Hepatocyte (in vitro differentiated cells): Measurements from ENCODE around the gene FYTTD1. TPM values are rescaled to one million over a fixed set of nuclear protein-coding genes. Genes with fewer than 3 reads are reported as not detected.
A peak's percentile ranks its signal among the peaks of the same experiment; 100 is the strongest.

ENCODE experiments used
- DNase-seq: peaks from one replicate; pipeline ENCODE4 v3.0.0-alpha.2; 2016; ENCODE audit warnings: low spot score
- H2AFZ ChIP-seq: fragments of 200-600 bp; sonication (generic); 2 replicates; pipeline ENCODE4 v1.6.0; 2016; ENCODE audit warnings: antibody characterized with exemption, mild to moderate bottlenecking
- H3K27ac ChIP-seq: fragments of 200-600 bp; sonication (generic); 2 replicates; pipeline ENCODE4 v1.5.1; 2016; ENCODE audit warnings: mild to moderate bottlenecking
- H3K27me3 ChIP-seq: fragments of 200-600 bp; sonication (generic); 2 replicates; pipeline ENCODE4 v1.6.1; 2016
- H3K36me3 ChIP-seq: fragments of 200-600 bp; sonication (generic); replicated peaks from 2 replicates; pipeline ENCODE4 v1.5.1; 2016; ENCODE audit warnings: low read depth; ENCODE audit not compliant: insufficient read depth
- H3K4me1 ChIP-seq: fragments of 200-600 bp; sonication (generic); 2 replicates; pipeline ENCODE4 v1.5.1; 2016; ENCODE audit warnings: mild to moderate bottlenecking, moderate library complexity; ENCODE audit not compliant: insufficient read depth
- H3K4me2 ChIP-seq: fragments of 200-600 bp; sonication (generic); 2 replicates; pipeline ENCODE4 v1.6.0; 2016
- H3K4me3 ChIP-seq: fragments of 200-600 bp; sonication (generic); 2 replicates; pipeline ENCODE4 v1.5.1; 2016; ENCODE audit warnings: mild to moderate bottlenecking
- H3K79me2 ChIP-seq: fragments of 200-600 bp; sonication (generic); 2 replicates; pipeline ENCODE4 v1.6.0; 2017; ENCODE audit warnings: mild to moderate bottlenecking
- H3K9me2 ChIP-seq: fragments of 200-600 bp; sonication (generic); replicated peaks from 2 replicates; pipeline ENCODE4 v1.6.0; 2017; ENCODE audit warnings: mild to moderate bottlenecking; ENCODE audit not compliant: insufficient read depth
- H3K9me3 ChIP-seq: fragments of 200-600 bp; sonication (generic); 2 replicates; pipeline ENCODE4 v1.5.1; 2016; ENCODE audit warnings: low read depth, mild to moderate bottlenecking
- H4K20me1 ChIP-seq: fragments of 200-600 bp; sonication (generic); 2 replicates; pipeline ENCODE4 v1.6.0; 2016; ENCODE audit warnings: mild to moderate bottlenecking; ENCODE audit not compliant: insufficient read depth, poor library complexity, severe bottlenecking
- EZH2 ChIP-seq: fragments of 200-600 bp; sonication (generic); IDR thresholded peaks from 2 replicates; pipeline ENCODE4 v1.6.1; 2016; ENCODE audit warnings: antibody characterized with exemption, mild to moderate bottlenecking, borderline replicate concordance
- EZH2phosphoT487 ChIP-seq: fragments of 200-600 bp; sonication (generic); IDR thresholded peaks from one replicate; pipeline ENCODE4 v1.6.1; 2018; ENCODE audit warnings: antibody characterized with exemption, mild to moderate bottlenecking, low read depth, moderate library complexity; ENCODE audit not compliant: unreplicated experiment, severe bottlenecking
- WGBS: methylation state at CpG from one replicate; pipeline ENCODE4 v1.1.6; 2016; ENCODE audit warnings: low lambda C conversion rate; ENCODE audit errors: missing lambda C conversion rate; 5-methylcytosine and 5-hydroxymethylcytosine counted together
- polyA plus RNA-seq: library from polyadenylated mRNA; unstranded; fragments of >200 nt; fragmentation: Nextera tagmentation; extraction: Ambion mirVana; gene quantifications from 2 replicates; pipeline ENCODE4 v1.2.1, GENCODE V29; 2016
- total RNA-seq: library from RNA; depleted of rRNA; stranded (reverse); fragments of >200 nt; gene quantifications from 2 replicates; pipeline ENCODE4 v1.2.3, GENCODE V29; 2014
- TF ChIP-seq, protein P1 (sequence below): fragments of 200-600 bp; sonication (generic); IDR thresholded peaks from 2 replicates; pipeline ENCODE4 v1.5.1; 2016; ENCODE audit warnings: antibody characterized with exemption, mild to moderate bottlenecking; ENCODE audit not compliant: poor library complexity

FYTTD1 gene
- total and polyA plus RNA-seq, 2 experiments from 2014 or later, result 32.1 to 51.0 TPM

DNA sequence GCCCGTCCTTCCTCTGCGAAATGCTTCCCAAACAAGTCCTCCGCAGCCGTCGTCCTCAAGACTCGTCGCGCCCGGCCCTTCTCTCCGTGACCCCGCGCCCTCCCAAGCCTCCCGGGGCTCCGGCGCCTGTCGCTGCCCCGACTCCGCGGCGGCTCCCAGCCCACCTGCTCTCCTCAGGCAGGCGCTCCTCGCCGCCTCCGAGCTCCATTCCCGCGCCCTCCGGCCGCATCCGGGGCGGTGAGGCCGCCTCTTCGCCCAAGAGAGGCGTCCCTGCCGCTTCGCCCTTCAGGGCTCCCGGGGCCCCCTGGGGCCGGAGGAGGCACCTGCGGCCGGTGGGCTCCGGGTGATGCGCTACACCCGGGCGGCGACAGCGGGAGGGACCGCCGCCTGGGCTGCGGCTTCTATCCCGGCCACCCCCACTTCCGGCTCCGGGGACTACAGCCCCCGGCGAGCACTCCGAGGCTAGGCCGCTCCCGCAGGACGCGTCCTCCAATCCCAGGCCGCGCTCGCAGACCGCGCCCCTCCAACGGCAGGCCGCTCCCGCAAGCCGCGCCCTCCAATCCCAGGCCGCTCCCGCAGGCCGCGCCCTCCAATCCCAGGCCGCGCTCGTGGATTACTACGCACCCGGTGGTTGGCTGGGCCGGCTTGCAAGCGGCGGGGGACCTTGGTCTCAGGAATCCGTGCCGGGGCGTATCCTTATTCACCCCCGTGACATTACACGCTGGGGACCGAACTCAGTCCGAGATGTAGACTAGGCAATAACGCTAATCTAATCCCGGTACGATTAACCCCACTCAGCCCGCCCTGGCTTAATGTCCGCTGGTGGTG is 13.0 kb upstream of the FYTTD1 start, which contains the start of gene RUBCN:
TSS of gene RUBCN (minus strand) at position 414 of the 828 bp plus-strand sequence. CDS start at position 229, 185 bp downstream.
- WGBS, result 1% methylated on average over 79 of the region's 92 CpGs
- Histone ChIP-seq H4K20me1 (no peaks in the 10 kb centered on the region), H3K36me3 (no peaks in the 10 kb centered on the region), H2AFZ (peak within 1 kb of the TSS; percentile 63), H3K27me3 (no peaks in the 10 kb centered on the region), H3K4me3 (peak within 1 kb of the TSS; percentile 56), H3K79me2 (peaks cover 30% of the 10 kb centered on the region), H3K9me2 (no peaks in the 10 kb centered on the region), H3K9me3 (no peaks in the 10 kb centered on the region), H3K4me1 (peaks cover 6% of the 10 kb centered on the region), H3K27ac (peak within 1 kb of the TSS; percentile 79), H3K4me2 (peak within 1 kb of the TSS; percentile 96)
- TF ChIP-seq, protein P1, sequence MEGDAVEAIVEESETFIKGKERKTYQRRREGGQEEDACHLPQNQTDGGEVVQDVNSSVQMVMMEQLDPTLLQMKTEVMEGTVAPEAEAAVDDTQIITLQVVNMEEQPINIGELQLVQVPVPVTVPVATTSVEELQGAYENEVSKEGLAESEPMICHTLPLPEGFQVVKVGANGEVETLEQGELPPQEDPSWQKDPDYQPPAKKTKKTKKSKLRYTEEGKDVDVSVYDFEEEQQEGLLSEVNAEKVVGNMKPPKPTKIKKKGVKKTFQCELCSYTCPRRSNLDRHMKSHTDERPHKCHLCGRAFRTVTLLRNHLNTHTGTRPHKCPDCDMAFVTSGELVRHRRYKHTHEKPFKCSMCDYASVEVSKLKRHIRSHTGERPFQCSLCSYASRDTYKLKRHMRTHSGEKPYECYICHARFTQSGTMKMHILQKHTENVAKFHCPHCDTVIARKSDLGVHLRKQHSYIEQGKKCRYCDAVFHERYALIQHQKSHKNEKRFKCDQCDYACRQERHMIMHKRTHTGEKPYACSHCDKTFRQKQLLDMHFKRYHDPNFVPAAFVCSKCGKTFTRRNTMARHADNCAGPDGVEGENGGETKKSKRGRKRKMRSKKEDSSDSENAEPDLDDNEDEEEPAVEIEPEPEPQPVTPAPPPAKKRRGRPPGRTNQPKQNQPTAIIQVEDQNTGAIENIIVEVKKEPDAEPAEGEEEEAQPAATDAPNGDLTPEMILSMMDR, result no peak
- TF ChIP-seq EZH2 (no peak), EZH2phosphoT487 (no peak)
- DNase-seq, result peak; percentile 98

DNA sequence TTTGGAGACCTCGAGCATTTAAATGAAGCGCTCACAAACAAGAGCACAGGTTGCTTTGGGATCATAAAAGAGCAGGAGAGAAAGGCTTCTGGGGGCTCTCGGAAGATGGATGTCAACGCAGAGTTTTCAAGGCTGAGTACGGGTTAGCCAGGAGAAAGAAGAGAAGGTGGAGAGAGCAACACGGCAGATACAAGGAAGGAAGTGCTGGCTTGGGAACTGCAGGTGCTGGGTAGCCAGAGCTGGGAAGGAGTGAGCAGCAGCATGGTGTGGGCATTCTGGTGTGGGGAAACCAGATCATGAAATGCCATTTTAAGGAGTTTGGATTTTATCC is 12.4 kb upstream of the FYTTD1 start:
- Histone ChIP-seq H3K27me3 (no peaks in the 10 kb centered on the region), H3K4me1 (peaks cover 6% of the 10 kb centered on the region), H3K27ac (peak overlapping the region; percentile 66), H3K36me3 (no peaks in the 10 kb centered on the region), H3K79me2 (peaks cover 30% of the 10 kb centered on the region), H3K4me2 (peak overlapping the region; percentile 75), H4K20me1 (no peaks in the 10 kb centered on the region), H2AFZ (peak overlapping the region; percentile 63), H3K9me2 (no peaks in the 10 kb centered on the region), H3K9me3 (no peaks in the 10 kb centered on the region), H3K4me3 (peak overlapping the region; percentile 42)
- TF ChIP-seq, protein P1, result no peak
- TF ChIP-seq EZH2phosphoT487 (no peak), EZH2 (no peak)
- 0% methylated on average over 6 of the region's 6 CpGs for WGBS
- DNase-seq, result no peak

DNA sequence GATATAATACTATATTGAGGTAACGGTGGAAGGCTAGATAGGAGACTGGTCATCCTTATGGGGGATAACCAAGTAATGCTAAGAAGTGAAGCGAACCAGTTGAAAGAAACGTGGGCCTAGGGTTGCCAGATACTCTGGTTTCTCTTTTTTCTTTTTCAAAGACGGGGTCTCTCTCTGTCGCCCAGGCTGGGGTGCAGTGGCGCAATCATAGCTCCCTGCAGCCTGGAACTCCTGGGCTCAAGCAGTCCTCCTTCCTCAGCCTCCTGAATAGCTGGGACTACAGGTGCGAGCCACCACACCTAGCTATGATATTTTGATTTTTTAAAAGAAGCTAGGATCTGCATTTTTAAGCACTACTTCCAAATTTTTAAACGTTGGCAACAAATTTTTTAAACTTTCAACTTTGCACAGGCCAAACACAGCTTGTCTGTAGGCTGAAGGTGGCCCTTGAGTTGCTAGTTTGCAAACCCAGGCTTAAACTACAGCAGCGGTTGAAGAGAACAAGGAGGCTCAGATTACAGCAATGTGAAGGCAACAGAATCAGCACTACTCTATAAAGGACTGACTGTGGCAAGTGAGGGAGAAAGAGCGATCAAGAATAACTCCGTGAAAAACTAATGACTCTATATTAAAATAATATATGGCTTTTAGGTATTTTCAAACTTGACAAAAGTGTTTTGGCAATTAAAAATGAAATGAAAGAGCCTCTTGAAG is 11.8 kb upstream of the FYTTD1 start:
- Histone ChIP-seq H3K9me3 (no peaks in the 10 kb centered on the region), H3K4me3 (peak overlapping the region; percentile 42), H4K20me1 (no peaks in the 10 kb centered on the region), H3K27me3 (no peaks in the 10 kb centered on the region), H3K27ac (peak overlapping the region; percentile 66), H3K4me2 (peak overlapping the region; percentile 75), H3K4me1 (peaks cover 6% of the 10 kb centered on the region), H3K36me3 (no peaks in the 10 kb centered on the region), H3K79me2 (peaks cover 27% of the 10 kb centered on the region), H2AFZ (peak overlapping the region; percentile 63), H3K9me2 (no peaks in the 10 kb centered on the region)
- 77% methylated on average over 11 of the region's 11 CpGs for WGBS
- TF ChIP-seq, protein P1, result no peak
- TF ChIP-seq EZH2, result no peak
- TF ChIP-seq EZH2phosphoT487, result no peak
- no peak for DNase-seq
